OCI-LY1 (cell line): Measurements from ENCODE around the gene IMPA2.

Experiments
- EZH2 ChIP-seq: fragments of 200-600 bp; sonication (generic), shearing (Covaris generic); IDR thresholded peaks from 2 replicates; pipeline ENCODE4 v1.8.0; 2017; ENCODE audit warnings: borderline replicate concordance, mixed run types, mild to moderate bottlenecking, antibody characterized with exemption, low read length, moderate library complexity, mixed read lengths
- TF ChIP-seq, protein P1 (sequence below): fragments of 200-600 bp; sonication (generic), shearing (Covaris generic); IDR thresholded peaks from 2 replicates; pipeline ENCODE4 v1.5.1; 2017; ENCODE audit warnings: mild to moderate bottlenecking, antibody characterized with exemption, low read length, moderate library complexity, mixed read lengths

DNA sequence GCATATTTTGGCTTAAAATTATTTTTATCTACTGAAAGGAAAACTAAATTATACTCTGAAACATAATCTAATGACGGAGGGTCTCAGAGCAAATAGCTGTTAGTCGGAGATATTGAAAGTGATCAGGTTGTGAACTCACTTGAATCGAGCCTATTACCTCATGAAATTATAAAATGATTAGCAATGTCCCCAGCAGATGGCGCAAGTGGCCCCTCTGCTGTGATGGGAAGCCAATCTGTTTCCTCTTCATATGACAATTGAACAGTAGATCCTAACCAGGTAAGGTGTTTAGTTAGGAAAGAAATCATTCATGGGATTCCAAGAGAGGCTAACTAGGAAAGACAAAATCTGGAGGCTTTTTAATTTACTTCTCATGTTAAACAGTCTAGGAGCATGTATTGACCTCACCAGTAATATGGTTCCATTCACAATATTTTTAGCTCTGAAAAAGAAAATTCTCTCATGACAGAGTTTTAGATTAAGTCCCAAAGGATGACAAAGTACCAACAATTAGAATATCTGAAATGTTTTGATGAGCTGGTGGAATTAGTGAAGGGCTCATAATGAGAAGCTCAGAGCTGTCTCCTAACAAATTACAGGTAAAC lies 43.3 kb upstream of the IMPA2 start:
- TF ChIP-seq, protein P1, sequence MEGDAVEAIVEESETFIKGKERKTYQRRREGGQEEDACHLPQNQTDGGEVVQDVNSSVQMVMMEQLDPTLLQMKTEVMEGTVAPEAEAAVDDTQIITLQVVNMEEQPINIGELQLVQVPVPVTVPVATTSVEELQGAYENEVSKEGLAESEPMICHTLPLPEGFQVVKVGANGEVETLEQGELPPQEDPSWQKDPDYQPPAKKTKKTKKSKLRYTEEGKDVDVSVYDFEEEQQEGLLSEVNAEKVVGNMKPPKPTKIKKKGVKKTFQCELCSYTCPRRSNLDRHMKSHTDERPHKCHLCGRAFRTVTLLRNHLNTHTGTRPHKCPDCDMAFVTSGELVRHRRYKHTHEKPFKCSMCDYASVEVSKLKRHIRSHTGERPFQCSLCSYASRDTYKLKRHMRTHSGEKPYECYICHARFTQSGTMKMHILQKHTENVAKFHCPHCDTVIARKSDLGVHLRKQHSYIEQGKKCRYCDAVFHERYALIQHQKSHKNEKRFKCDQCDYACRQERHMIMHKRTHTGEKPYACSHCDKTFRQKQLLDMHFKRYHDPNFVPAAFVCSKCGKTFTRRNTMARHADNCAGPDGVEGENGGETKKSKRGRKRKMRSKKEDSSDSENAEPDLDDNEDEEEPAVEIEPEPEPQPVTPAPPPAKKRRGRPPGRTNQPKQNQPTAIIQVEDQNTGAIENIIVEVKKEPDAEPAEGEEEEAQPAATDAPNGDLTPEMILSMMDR: peak; percentile 93
- no peak for TF ChIP-seq EZH2
